Omental fat pad (tissue), 4 donors: ENCODE measurements around the gene ABCC5. TPM values are rescaled to one million over a fixed set of nuclear protein-coding genes. Genes with fewer than 3 reads are reported as not detected.

ENCODE experiments used
- ATAC-seq: fragments of 150-250 bp; one replicate; pipeline ENCODE4 v1.9.1; 2016; ENCODE audit warnings: mild to moderate bottlenecking, moderate library complexity; ENCODE audit not compliant: low FRiP score
- DNase-seq: peaks from one replicate; pipeline ENCODE4 v3.0.0-alpha.2; 2019; ENCODE audit warnings: low spot score
- CTCF ChIP-seq, 3 donors: fragments of 450-650 bp; IDR thresholded peaks; one replicate each; pipeline ENCODE4 v1.5.1; 2016 to 2017; ENCODE audit warnings: antibody characterized with exemption in 3 of 3, mild to moderate bottlenecking in 3 of 3, moderate library complexity in 2 of 3
- total RNA-seq, 4 donors: library from RNA; depleted of rRNA; stranded (reverse); fragments of >200 nt; gene quantifications; one replicate each; pipeline ENCODE4 v1.1.0, GENCODE V29; 2016

ABCC5 gene
- total RNA-seq, 4 donors from 2014 or later, result 19.7 to 32.0 (median 27.2) TPM

GRCh38 chr3:183975981-183976662 lies 41.6 kb downstream of the ABCC5 start:
- DNase-seq, result no peak
- no peak for ATAC-seq
- TF ChIP-seq CTCF (IDR thresholded peaks at IDR 0.05), result no peak

GRCh38 chr3:183968666-183969245 lies 48.9 kb downstream of the ABCC5 start:
- TF ChIP-seq CTCF (IDR thresholded peaks at IDR 0.05), result no peak
- ATAC-seq (no peak), DNase-seq (no peak)

GRCh38 chr3:183967693-183968092 lies 50.0 kb downstream of the ABCC5 start:
- no peak for TF ChIP-seq CTCF (IDR thresholded peaks at IDR 0.05)
- DNase-seq (no peak), ATAC-seq (no peak)

GRCh38 chr3:183966361-183966791 lies 51.3 kb downstream of the ABCC5 start:
- no peak for DNase-seq
- no peak for TF ChIP-seq CTCF (IDR thresholded peaks at IDR 0.05)

GRCh38 chr3:183962807-183963206 lies 54.9 kb downstream of the ABCC5 start:
- TF ChIP-seq CTCF (IDR thresholded peaks at IDR 0.05), result no peak
- DNase-seq (no peak), ATAC-seq (no peak)

More at GRCh38 chr3:183966361-183966791, 51.3 kb downstream of the ABCC5 start:
- ATAC-seq, result no peak

- DNase-seq (no peak), ATAC-seq (no peak)
- no peak for TF ChIP-seq CTCF (IDR thresholded peaks at IDR 0.05)
Observed at GRCh38 chr3:183959214-183959613, 58.5 kb downstream of the ABCC5 start.

GRCh38 chr3:183958775-183959174 lies 58.9 kb downstream of the ABCC5 start:
- DNase-seq (no peak), ATAC-seq (no peak)
- TF ChIP-seq CTCF (IDR thresholded peaks at IDR 0.05), result no peak
